Stimulated activated CD4-positive, alpha-beta T cell treated with anti-CD3 and anti-CD28 coated beads, TNF-alpha, amount 100 ng/mL, for 4 hours (primary cell): Measurements from ENCODE around the gene STARD10.

Experiments used
- DNase-seq, 3 experiments: peaks; one replicate each; pipeline ENCODE4 v3.0.0-alpha.2; 2020; ENCODE audit warnings: low read depth in 3 of 3

STARD10 gene

GRCh38 chr11:72763823-72764222 is 30.0 kb downstream of the STARD10 start:
- no peak for DNase-seq

DNA sequence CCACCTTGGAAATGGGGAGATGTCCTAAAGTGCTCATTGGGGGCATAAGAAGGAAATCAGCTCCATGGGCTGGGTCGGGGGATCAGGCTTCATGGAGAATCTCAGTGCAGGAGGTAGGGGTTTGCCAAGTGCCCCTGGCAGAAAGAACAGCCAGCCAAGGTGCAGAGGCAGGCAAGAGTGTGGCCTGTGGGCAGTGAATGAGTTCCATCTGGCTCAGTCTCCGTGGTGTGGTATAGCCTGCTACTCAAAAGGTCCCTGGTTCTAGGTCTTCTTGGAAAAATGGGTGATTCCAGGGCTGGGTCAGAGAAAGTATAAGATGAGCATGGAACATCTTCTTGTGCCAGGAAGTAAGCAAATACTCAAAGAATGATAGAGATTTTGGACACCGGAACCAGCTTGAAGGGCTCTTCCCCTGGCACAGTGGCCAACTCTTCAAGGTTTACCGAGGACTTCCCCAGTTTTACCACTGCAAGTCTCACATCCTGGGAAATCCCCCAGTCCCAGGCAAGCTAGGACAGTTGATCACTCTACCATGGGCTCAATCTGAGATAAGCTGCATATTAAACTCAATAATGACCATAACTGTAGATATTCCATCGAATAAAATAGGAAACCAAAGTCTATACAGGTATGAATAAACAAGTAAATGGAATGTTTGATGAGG is 31.1 kb downstream of the STARD10 start:
- DNase-seq: no peak

GRCh38 chr11:72760539-72761405 is 33.1 kb downstream of the STARD10 start:
- no peak for DNase-seq

DNA sequence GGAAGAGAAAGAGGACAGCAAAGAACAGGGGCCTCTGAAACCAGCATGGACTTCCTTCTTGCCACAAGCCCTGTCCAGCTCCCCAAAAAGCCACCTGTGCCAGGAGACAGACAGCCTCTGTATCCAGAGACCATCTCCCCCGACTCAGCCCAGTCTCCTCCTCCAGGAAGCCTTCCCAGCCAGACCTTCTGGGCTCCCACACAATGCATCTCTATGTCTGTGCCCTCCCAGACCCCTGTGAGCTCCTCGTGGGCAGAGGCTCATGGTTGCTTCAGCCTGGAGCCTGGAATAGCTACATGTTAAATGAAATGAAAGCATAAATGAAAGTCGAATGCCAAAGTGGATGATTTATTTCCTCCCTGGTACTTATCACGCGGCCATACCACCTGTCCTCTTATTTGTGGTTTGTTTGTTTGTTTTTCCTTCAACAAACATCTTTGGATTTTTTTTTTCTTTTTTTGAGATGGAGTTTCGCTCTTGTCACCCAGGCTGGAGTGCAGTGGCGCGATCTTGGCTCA is 34.3 kb downstream of the STARD10 start:
- no peak for DNase-seq

DNA sequence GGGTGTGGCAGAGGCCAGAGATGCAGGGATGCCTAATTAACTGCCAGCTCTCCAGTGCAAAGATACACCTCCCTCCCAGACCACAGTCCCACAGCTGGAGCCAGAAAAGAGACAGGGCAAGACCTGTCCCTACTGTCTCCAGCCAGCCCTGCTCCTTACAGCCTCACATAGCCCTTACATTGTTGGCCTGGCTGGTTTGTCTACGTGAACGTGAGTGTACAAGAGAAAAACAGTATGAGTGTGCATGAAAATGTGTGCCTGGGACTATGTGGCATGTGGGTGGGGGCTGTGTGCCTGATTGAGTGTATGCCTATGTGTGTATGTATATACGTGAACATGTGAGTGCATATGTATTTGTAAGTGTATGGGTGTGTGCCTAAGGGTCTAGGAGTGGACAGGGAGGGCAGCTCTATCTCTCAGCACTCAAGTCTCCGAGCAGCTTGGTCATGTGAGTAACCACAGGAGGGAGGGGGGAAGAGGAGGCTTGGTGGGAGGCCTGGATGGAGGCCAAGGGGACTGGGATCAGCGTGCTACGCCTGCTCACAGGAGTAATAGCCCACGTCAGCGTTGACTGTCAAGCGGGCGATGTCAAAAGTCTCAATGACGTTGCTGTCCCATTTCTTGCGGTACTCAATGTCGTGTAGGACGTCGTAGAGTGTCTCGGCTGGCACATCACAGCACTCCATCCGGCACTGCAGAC is 35.0 kb downstream of the STARD10 start:
- DNase-seq: no peak

GRCh38 chr11:72758304-72758689 is 35.5 kb downstream of the STARD10 start:
- DNase-seq: no peak

DNA sequence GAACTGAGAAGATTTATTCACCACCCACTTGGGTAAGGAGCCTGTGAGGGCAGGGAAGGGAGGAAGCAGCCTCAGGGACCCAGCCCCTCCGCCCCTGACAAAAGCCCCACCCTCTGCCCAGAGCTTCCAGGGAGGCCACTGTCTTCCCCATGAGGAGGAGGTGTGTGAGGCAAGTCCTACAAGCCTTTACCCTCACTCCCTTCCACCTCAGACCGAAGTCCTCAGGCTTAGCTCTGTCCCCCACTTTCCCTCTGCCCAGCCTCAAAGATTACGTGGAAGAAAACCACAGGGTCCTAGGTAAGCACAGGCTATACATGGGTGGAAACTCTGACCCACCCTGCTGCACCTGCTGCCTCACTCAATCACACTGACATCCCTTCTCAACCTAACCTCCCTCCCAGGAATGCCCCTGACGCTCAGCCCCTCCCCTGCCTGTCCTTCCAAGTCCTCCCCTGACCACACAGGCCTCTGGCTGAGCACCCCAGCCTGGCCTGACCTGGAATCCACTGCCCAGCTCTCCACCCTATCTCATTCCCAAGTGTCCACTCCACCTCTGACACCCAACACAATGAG is 38.0 kb downstream of the STARD10 start:
- no peak for DNase-seq

DNA sequence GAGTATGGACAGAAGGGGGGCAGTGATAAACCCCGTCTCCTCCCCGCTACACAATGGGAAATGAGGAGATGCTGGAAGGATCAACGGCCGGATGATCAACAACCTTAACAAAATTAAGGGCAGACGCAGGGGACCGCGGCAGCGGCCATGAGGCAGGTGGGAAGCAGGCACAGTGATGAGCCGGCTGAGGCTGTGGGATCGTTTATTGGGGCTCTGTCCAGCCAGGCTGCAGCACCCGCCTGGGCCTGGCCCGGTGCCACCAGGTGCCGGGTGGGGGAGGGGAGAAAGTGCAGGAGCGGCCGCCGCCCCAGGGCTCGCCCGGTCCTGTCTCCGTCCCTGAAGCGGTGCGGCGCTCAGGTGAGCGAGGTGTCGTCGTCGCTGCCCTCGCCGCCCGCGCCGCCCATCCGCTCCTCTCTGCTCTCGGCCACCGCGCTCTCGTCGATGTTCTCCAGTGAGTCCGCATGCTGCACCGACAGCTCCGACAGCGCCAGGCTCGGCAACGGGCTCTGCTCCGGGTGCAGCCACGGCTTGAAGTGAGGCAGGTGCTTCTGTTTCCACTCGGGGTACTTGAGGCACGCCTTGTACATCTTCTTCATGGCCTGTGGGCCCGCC is 39.2 kb downstream of the STARD10 start:
- no peak for DNase-seq

- DNase-seq: no peak
Observed at GRCh38 chr11:72754149-72754543, 39.7 kb downstream of the STARD10 start.

DNA sequence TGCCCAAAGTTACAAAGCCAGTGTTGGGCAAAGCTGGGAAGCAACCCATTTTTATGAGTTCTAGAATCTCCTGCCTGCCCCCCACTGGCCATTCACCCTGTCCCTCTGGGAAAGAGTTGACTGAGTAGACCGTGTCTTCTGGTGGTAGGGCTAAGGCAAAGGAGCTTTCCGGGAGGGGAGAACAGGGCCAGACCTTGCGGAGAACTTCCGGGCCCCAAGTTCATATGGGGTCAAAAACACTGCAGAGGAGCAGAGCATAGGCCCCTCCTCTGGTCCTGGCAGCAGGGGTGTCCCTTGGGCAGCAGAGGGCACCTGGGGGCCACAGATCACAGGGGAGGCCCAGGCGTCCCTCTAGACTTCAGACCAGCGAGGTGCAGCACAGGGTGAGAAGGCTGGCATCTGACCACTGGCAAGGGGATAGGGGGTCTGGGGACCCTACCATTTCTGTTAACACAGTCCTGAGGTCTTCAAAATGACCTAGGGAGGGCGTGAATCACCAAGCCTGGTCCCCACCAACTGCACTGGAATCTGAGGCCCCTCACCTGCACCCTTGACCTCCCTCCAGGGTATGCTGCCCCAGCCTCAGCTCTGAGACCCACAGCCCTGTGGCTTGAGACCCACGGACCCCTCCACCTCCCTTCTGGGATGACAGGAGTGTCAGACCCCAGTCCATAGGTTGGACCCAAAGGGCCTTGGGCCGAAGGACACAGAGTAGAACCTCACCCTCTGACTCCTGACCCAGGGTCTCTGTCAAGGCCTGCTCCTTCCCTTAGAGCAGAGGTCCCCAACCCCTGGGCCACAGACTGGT is 40.3 kb downstream of the STARD10 start:
- DNase-seq: no peak

- peak; percentile 56 to 63 (median 60) for DNase-seq
Observed at GRCh38 chr11:72752088-72752914, 41.5 kb downstream of the STARD10 start, which contains the start of gene ARAP1. ARAP1 (minus strand) TSS chr11:72752408; CDS start chr11:72727128, 25,280 bp downstream.

DNA sequence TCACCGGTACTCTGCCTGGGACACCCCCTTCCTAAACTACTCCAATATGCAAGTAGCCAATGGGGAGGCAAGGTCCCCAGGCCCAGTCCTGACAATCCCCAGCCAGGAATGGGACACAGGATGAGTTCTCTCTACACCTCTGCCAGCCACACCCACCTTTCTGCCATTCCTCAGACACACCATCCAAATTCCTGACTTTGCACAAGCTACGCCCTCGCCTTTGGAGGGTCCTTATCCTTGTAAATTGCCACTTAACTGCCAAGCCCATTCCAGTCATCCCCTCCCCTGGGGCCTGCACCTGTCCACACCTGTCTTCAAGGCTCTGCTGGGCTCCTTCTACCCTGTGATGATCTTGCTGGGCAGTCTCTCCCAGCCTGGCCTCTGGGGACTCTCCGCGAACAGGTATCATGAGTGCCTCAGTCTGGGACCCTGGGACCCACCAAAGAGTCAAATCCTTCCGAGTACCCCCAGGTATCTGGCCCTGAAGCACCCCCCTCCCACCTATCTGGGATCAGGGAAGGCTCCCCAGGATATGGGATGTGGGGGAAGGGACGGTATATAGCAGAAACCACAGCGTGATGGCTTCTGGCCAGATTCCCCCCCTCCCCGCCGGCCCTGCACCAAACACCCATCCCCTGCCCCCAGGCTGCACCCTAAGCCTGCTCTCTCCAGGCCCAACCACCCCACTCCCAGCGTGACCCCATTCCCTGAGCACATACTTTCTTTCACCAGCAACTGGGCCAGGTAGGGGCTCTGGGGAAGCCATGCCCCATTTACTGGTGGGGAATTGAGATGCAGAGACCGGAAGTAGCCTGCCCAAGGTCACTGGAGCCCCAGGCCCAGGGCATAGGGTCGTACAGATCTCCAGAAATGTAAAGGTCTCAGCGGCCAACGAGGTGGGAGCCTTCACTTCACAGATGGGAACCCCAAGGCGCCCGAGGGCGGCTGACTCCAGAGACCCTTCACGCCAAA is 42.4 kb downstream of the STARD10 start:
- no peak for DNase-seq

- no peak for DNase-seq
Observed at GRCh38 chr11:72750556-72751115, 43.2 kb downstream of the STARD10 start.

DNA sequence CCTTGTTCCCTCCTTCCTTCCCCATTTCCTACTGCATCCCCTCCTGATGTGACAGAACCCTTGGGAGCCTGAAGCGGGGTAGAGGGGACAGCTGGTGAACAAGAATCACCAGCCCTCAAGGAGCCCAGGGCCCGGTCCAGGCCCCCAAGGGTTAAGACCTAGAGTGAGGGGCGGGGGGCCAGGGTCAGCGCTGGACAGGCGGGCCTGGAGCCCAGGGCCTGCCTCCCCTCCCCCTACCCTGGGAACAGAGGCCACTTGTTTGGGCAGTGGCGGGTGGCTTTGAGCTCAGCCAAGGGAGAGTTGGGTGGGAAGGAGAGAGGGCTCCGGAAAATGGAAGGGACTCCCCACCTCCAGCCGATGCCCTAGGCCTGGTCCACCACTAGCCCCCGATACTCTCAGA is 43.8 kb downstream of the STARD10 start:
- no peak for DNase-seq

DNA sequence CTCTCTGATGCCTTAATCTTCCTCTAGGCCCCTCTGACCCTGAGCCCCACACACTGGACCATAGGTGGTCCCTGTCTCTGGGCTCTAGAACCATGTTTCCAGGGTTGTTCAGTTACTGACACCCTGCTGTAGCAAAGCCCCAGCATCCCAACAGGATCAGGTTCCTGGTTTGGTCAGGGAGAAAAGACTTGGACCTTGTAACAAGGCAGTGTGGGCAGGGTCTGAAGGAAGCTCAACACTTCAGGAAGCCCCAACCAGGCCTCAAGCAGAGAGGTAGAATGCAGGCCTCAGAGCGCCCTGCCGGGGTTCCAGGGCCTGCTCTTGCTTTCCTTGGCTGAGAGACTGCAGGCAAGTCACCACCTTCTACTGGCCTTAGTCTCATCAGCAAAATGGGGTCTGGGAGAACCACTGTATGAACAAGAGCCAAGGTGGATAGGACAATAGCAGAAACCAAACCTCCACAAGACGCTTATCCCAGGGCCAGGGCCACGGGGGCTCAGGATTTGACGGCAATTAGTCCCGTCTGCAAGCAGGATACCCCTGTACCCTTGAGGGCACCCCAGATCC is 46.5 kb downstream of the STARD10 start:
- DNase-seq: no peak

DNA sequence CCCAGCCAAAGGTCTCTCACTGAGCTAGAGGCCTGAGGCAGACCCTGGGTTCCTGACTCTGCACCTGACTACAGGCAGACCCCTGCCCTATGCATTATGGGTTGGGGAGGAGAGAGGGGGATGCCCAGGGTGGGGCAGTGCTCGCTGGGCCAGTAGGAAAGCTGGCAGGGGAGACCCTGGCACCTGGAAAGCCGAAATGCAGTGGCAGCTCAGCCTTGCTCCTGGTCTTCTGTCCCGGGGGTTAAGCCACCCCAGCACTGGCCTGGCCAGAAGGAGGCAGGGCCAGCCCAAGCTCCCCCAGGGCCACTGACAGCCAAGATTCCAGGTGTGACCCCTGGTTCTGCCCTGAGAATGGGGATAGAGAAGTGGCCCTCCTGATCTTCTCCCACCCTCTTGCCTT is 47.0 kb downstream of the STARD10 start:
- no peak for DNase-seq

DNA sequence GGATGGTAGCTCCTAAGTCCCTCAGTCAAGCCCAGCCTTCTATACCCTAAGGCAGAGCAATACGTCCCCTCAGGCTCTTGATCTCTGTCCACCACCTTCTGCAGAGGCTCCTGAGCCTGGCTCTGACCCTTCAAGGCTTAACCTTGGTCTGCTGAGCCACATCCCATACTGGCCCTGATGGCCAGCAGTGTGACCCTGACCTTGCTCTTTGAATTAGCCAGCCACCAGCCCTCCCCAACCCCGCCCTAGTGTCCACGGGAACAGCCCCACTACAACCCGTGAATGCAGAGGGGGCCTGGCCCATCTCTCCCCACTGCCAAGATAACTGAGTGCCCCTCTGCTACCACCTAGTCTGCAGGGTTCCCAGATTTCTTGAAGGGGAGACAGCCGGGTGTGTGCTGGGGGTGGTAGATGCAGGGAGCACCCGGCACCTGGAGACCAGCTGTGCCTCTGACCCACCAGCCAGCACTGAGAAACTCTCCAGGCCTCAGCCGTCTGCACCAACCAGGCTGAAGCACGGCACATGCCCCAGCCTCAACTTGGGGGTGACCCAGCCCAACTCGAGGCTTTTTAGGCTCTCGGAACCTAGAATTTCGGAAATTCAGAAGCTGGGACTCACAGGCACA is 47.8 kb downstream of the STARD10 start:
- DNase-seq: no peak
